HepG2 (cell line): ENCODE results near the gene PEX13. TPM values are rescaled to one million over a fixed set of nuclear protein-coding genes. Genes with fewer than 3 reads are reported as not detected.
A peak's percentile ranks its signal among the peaks of the same experiment; 100 is the strongest.

Source experiments
- AHR ChIP-seq: IDR thresholded peaks from 2 replicates; pipeline ENCODE4 v1.6.1; 2018; ENCODE audit warnings: missing genetic modification reagents, missing compliant biosample characterization
- CAMTA2 ChIP-seq: sonication (generic); formaldehyde crosslinking; IDR thresholded peaks from 2 replicates; pipeline ENCODE4 v1.4.0; 2020; ENCODE audit warnings: mild to moderate bottlenecking, missing genetic modification reagents, borderline replicate concordance
- CENPT ChIP-seq: sonication (generic); formaldehyde crosslinking; IDR thresholded peaks from 2 replicates; pipeline ENCODE4 v1.8.0; 2022; ENCODE audit warnings: low read depth, mild to moderate bottlenecking, moderate library complexity, missing genetic modification reagents
- ELF1 ChIP-seq: sonication (generic); formaldehyde crosslinking; IDR thresholded peaks from 2 replicates; pipeline ENCODE4 v1.4.0; 2020; ENCODE audit warnings: missing genetic modification reagents
- ETS1 ChIP-seq: sonication (generic); formaldehyde crosslinking; IDR thresholded peaks from 2 replicates; pipeline ENCODE4 v1.4.0; 2020; ENCODE audit warnings: missing genetic modification reagents
- FOSL1 ChIP-seq: sonication (generic); formaldehyde crosslinking; IDR thresholded peaks from 2 replicates; pipeline ENCODE4 v1.9.0; 2021; ENCODE audit warnings: missing genetic modification reagents, borderline replicate concordance
- FOXO1 ChIP-seq: sonication (generic); formaldehyde crosslinking; IDR thresholded peaks from 2 replicates; pipeline ENCODE4 v1.4.0; 2020; ENCODE audit warnings: missing genetic modification reagents
- GMEB1 ChIP-seq: sonication (generic); formaldehyde crosslinking; IDR thresholded peaks from 2 replicates; pipeline ENCODE4 v1.5.1; 2020; ENCODE audit warnings: missing genetic modification reagents, mild to moderate bottlenecking, borderline replicate concordance
- MAZ ChIP-seq, 2 experiments: sonication (generic) in 1 of 2; formaldehyde crosslinking in 1 of 2; IDR thresholded peaks; 2 replicates each; pipeline versions ENCODE4 v1.5.0 to v1.6.1; 2012 to 2020; ENCODE audit warnings: low read depth in 2 of 2, mild to moderate bottlenecking in 2 of 2, borderline replicate concordance in 1 of 2, improper control_type of control experiment in 1 of 2, low read length in 1 of 2, missing genetic modification reagents in 1 of 2, moderate library complexity in 1 of 2
- PTBP1 ChIP-seq: fragments of 200-400 bp; formaldehyde crosslinking; IDR thresholded peaks from 2 replicates; pipeline ENCODE4 v1.6.1; 2018; ENCODE audit warnings: low read length, low read depth; ENCODE audit not compliant: poor library complexity, severe bottlenecking
- SMARCE1 ChIP-seq: fragments of 450-650 bp; IDR thresholded peaks from 2 replicates; pipeline ENCODE4 v1.6.1; 2017; ENCODE audit warnings: borderline replicate concordance
- SMYD3 ChIP-seq: sonication (generic); formaldehyde crosslinking; IDR thresholded peaks from 2 replicates; pipeline ENCODE4 v1.8.1; 2023; ENCODE audit warnings: mild to moderate bottlenecking, missing genetic modification reagents
- SOX6 ChIP-seq, 2 experiments: fragments of 450-650 bp in 1 of 2; sonication (generic) in 1 of 2; formaldehyde crosslinking in 1 of 2; IDR thresholded peaks; 2 replicates each; pipeline versions ENCODE4 v1.4.0 to v1.6.1; 2017 to 2020; ENCODE audit warnings: antibody characterized with exemption in 1 of 2, mild to moderate bottlenecking in 1 of 2, missing genetic modification reagents in 1 of 2
- TAF1 ChIP-seq: sonication (generic); formaldehyde crosslinking; IDR thresholded peaks from 2 replicates; pipeline ENCODE4 v1.4.0; 2020; ENCODE audit warnings: missing genetic modification reagents
- THAP11 ChIP-seq: IDR thresholded peaks from 2 replicates; pipeline ENCODE4 v1.6.1; 2016; ENCODE audit warnings: missing biosample characterization, missing genetic modification reagents
- TSC22D2 ChIP-seq: sonication (generic); formaldehyde crosslinking; IDR thresholded peaks from 2 replicates; pipeline ENCODE4 v1.5.1; 2020; ENCODE audit warnings: missing genetic modification reagents, mild to moderate bottlenecking, borderline replicate concordance
- ZBTB3 ChIP-seq: sonication (generic); formaldehyde crosslinking; IDR thresholded peaks from 2 replicates; pipeline ENCODE4 v1.4.0; 2020; ENCODE audit warnings: low read depth, mild to moderate bottlenecking, moderate library complexity, missing genetic modification reagents, borderline replicate concordance
- ZBTB33 ChIP-seq: sonication (generic); formaldehyde crosslinking; IDR thresholded peaks from 2 replicates; pipeline ENCODE4 v1.4.0; 2020; ENCODE audit warnings: missing genetic modification reagents
- ZEB1 ChIP-seq: IDR thresholded peaks from 2 replicates; pipeline ENCODE4 v1.6.1; 2012; ENCODE audit warnings: mild to moderate bottlenecking, low read depth, inconsistent platforms; ENCODE audit not compliant: insufficient replicate concordance
- ZNF44 ChIP-seq: sonication (generic); formaldehyde crosslinking; IDR thresholded peaks from 2 replicates; pipeline ENCODE4 v1.5.1; 2020; ENCODE audit warnings: mild to moderate bottlenecking, missing genetic modification reagents
- ZNF451 ChIP-seq: sonication (generic); formaldehyde crosslinking; IDR thresholded peaks from 2 replicates; pipeline ENCODE4 v1.5.0; 2020; ENCODE audit warnings: mild to moderate bottlenecking, missing genetic modification reagents
- ZNF567 ChIP-seq: sonication (generic); formaldehyde crosslinking; IDR thresholded peaks from 2 replicates; pipeline ENCODE4 v1.8.1; 2023; ENCODE audit warnings: mild to moderate bottlenecking, missing genetic modification reagents, borderline replicate concordance
- ZNF839 ChIP-seq: sonication (generic); formaldehyde crosslinking; IDR thresholded peaks from 2 replicates; pipeline ENCODE4 v1.4.0; 2020; ENCODE audit warnings: missing genetic modification reagents, mild to moderate bottlenecking, borderline replicate concordance
- ZNF891 ChIP-seq: sonication (generic); formaldehyde crosslinking; IDR thresholded peaks from 2 replicates; pipeline ENCODE4 v1.5.0; 2020; ENCODE audit warnings: mild to moderate bottlenecking, missing genetic modification reagents
- polyA plus RNA-seq, 8 experiments: library from polyadenylated mRNA; depleted of rRNA in 3 of 8; stranded (reverse) in 7 of 8; unstranded in 1 of 8; fragments of >200 nt; fragmentation: Illumina TruSeq in 4 of 8; extraction: Trizol in 4 of 8; gene quantifications; 2 replicates each; pipeline versions ENCODE4 v1.2.1 to v1.2.3, GENCODE V29; 2011 to 2016; ENCODE audit warnings: low read depth in 4 of 8, missing spikeins in 1 of 8, mixed read lengths in 1 of 8; ENCODE audit not compliant: insufficient read depth in 1 of 8
- total RNA-seq, 5 experiments: library from RNA; depleted of rRNA; stranded (reverse); fragments of >200 nt; fragmentation: Illumina TruSeq; extraction: Trizol; gene quantifications; 2 replicates each; pipeline ENCODE4 v1.2.3, GENCODE V29; 2016; ENCODE audit warnings: low read depth in 1 of 5

The PEX13 gene
- total and polyA plus RNA-seq, 2 of the 13 experiments (the other 11 are each of a cell fraction or from before 2014, with no cell fraction given), result 47.9 to 75.9 TPM

GRCh38 chr2:61017556-61018317 is at the start of gene PEX13, which contains the start of gene PUS10 (continued):
- no peak; the same call in 1 of the 2 replicates for TF ChIP-seq THAP11 (CRISPR knock-in tag)
- TF ChIP-seq TSC22D2 (CRISPR knock-in tag), result no peak
- TF ChIP-seq ZNF44 (CRISPR knock-in tag), result peak; percentile 11; the same call in 1 of the 2 replicates
- TF ChIP-seq SMYD3, result peak; percentile 2; the same call in 1 of the 2 replicates
- TF ChIP-seq ZNF451 (CRISPR knock-in tag), result no peak
- TF ChIP-seq TAF1 (CRISPR knock-in tag), result peak; percentile 83
- TF ChIP-seq ETS1 (CRISPR knock-in tag), result no peak
- no peak for TF ChIP-seq SMARCE1
- no peak for TF ChIP-seq ZNF839 (CRISPR knock-in tag)
- no peak for TF ChIP-seq FOSL1 (CRISPR knock-in tag)
- peak; percentile 95 for TF ChIP-seq GMEB1
- TF ChIP-seq ZBTB33 (CRISPR knock-in tag), result peak; percentile 79
- TF ChIP-seq PTBP1, result peak; percentile 57
- no peak for TF ChIP-seq CAMTA2 (CRISPR knock-in tag)
- peak; percentile 89; the same call in 1 of the 2 replicates for TF ChIP-seq ZBTB3 (CRISPR knock-in tag)
- no peak for TF ChIP-seq ZEB1
- TF ChIP-seq ZNF567 (CRISPR knock-in tag), result no peak
- TF ChIP-seq ZNF891 (CRISPR knock-in tag), result peak; percentile 48; the same call in 1 of the 2 replicates
- TF ChIP-seq ELF1 (CRISPR knock-in tag), result peak; percentile 77
- TF ChIP-seq MAZ (IDR thresholded peaks at IDR 0.05; ENCODE audit: borderline replicate concordance, low read depth, low read length), result no peak
- TF ChIP-seq MAZ (CRISPR knock-in tag; IDR thresholded peaks at IDR 0.05; ENCODE audit: low read depth), result peak; percentile 63
- no peak for TF ChIP-seq AHR (CRISPR knock-in tag)
- TF ChIP-seq SOX6 (IDR thresholded peaks at IDR 0.05), result no peak
- peak; percentile 96 for TF ChIP-seq SOX6 (CRISPR knock-in tag; IDR thresholded peaks at IDR 0.05)
- peak; percentile 89; the same call in 1 of the 2 replicates for TF ChIP-seq FOXO1 (CRISPR knock-in tag)
- no peak for TF ChIP-seq CENPT (CRISPR knock-in tag)
